Endodermal cell (in vitro differentiated cells): ENCODE measurements around the gene RBBP9. TPM values are rescaled to one million over a fixed set of nuclear protein-coding genes. Genes with fewer than 3 reads are reported as not detected.

ENCODE experiments used
- DNase-seq: peaks from one replicate; pipeline ENCODE4 v3.0.0-alpha.2; 2017
- H3K27ac ChIP-seq: 2 replicates; pipeline ENCODE4 v1.5.1; 2013; ENCODE audit warnings: mild to moderate bottlenecking, low read depth, low read length, moderate library complexity
- H3K27me3 ChIP-seq: 2 replicates; pipeline ENCODE4 v1.6.1; 2013; ENCODE audit warnings: mild to moderate bottlenecking, low read length, moderate library complexity; ENCODE audit not compliant: insufficient read depth, control insufficient read depth, poor library complexity, severe bottlenecking
- H3K36me3 ChIP-seq: 2 replicates; pipeline ENCODE4 v1.7.0; 2013; ENCODE audit warnings: mild to moderate bottlenecking, low read length, moderate library complexity; ENCODE audit not compliant: control insufficient read depth, insufficient read depth
- H3K4me1 ChIP-seq: one replicate; pipeline ENCODE4 v1.7.0; 2013; ENCODE audit warnings: low read length; ENCODE audit not compliant: control insufficient read depth, insufficient read depth
- H3K4me3 ChIP-seq: 2 replicates; pipeline ENCODE4 v1.5.1; 2013; ENCODE audit warnings: mild to moderate bottlenecking, low read length, moderate library complexity
- H3K9ac ChIP-seq: 2 replicates; pipeline ENCODE4 v1.6.1; 2013; ENCODE audit warnings: mild to moderate bottlenecking, low read length, moderate library complexity; ENCODE audit not compliant: poor library complexity, severe bottlenecking; ENCODE audit errors: extremely low read depth
- H3K9me3 ChIP-seq: 2 replicates; pipeline ENCODE4 v1.6.1; 2013; ENCODE audit warnings: mild to moderate bottlenecking, low read length, moderate library complexity; ENCODE audit not compliant: control insufficient read depth
- H3K27ac Mint-ChIP-seq: 2 replicates; pipeline ENCODE4 v1.8.0; 2020; ENCODE audit warnings: mixed read lengths
- H3K27me3 Mint-ChIP-seq: 2 replicates; pipeline ENCODE4 v1.8.0; 2021; ENCODE audit warnings: mild to moderate bottlenecking, mixed read lengths; ENCODE audit not compliant: insufficient read depth
- H3K36me3 Mint-ChIP-seq: 2 replicates; pipeline ENCODE4 v1.8.0; 2020; ENCODE audit warnings: low read depth, mixed read lengths
- H3K4me1 Mint-ChIP-seq: 2 replicates; pipeline ENCODE4 v1.8.0; 2020; ENCODE audit warnings: mixed read lengths
- H3K4me3 Mint-ChIP-seq: 2 replicates; pipeline ENCODE4 v1.8.0; 2020; ENCODE audit warnings: mild to moderate bottlenecking, moderate library complexity, mixed read lengths
- H3K9me3 Mint-ChIP-seq: 2 replicates; pipeline ENCODE4 v1.8.0; 2020; ENCODE audit warnings: mild to moderate bottlenecking, mixed read lengths
- WGBS, 2 experiments: methylation state at CpG; one replicate each; pipeline versions ENCODE4 v1.1.5 to v1.1.7; 2013; ENCODE audit warnings: missing lambda C conversion rate in 2 of 2, mixed read lengths in 1 of 2; ENCODE audit not compliant: insufficient coverage in 1 of 2, insufficient read length in 1 of 2; 5-methylcytosine and 5-hydroxymethylcytosine counted together
- total RNA-seq, 2 donors: library from RNA; stranded (reverse); fragmentation: NEBNext Ultra II Directional in 1 of 2; extraction: Animal tissue kit (Norgen Biotek cat#: 25700) in 1 of 2; gene quantifications; 2 replicates in 1 of 2; 3 replicates in 1 of 2; pipeline ENCODE4 v1.2.1, GENCODE V29; 2021
- TF ChIP-seq, protein P1 (sequence below): fragments of 200-600 bp; sonication (generic); conservative IDR thresholded peaks from 2 replicates; pipeline ENCODE4 v1.5.0; 2021; ENCODE audit warnings: antibody characterized with exemption, mild to moderate bottlenecking

RBBP9 gene
- total RNA-seq, 2 donors from 2014 or later = 19.3 to 24.8 TPM

DNA sequence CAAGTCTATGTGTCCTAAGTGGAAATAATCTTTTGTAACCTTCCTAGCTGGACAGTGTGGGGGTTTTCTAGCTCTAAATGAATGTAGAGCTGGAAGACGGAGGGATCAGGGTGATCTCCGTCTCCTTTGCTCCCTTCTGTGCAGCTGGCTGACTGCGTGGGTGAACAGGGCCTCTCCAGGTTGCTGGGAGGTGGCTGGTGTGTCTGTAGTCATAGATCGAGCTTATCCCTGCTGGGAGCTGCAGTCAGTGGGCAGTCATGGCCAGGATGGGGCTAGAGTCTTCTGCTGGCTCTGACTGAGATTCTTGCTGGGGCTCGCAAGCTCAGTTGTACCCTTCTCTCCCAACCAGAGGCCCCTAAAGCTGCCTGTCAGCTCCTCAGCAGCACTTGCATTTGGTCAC lies 17.1 kb upstream of the RBBP9 start:
- H3K27ac Mint-ChIP-seq = no peak overlapping the region

DNA sequence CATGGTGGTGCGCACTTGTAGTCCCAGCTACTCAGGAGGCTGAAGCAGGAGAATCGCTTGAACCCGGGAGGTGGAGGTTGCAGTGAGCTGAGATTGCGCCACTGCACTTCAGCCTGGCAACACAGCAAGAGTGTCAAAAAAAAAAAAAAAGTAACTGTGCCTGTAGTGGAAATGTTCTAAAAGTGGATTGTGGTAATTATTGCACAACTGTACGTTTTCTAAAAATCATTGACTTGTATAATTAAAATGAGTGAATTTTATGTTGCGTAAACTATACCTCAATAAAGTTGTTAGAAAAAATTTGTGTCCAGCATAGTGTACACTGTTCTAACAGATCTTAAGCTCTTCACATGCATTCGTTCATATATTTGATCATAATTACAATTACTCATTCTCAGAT lies 16.2 kb upstream of the RBBP9 start:
- peaks cover 7% of the 10 kb centered on the region for H3K4me1 Mint-ChIP-seq
- Histone ChIP-seq H3K9ac (no peak overlapping the region), H3K4me1 (no peaks in the 10 kb centered on the region), H3K27ac (no peak overlapping the region), H3K9me3 (no peaks in the 10 kb centered on the region), H3K36me3 (peaks cover 69% of the 10 kb centered on the region), H3K4me3 (no peak overlapping the region), H3K27me3 (no peaks in the 10 kb centered on the region)
- no peak overlapping the region for H3K4me3 Mint-ChIP-seq
- 91 to 93% methylated on average over 5 to 7 of the region's 7 CpGs for WGBS, 2 experiments
- no peak overlapping the region for H3K27ac Mint-ChIP-seq
- peaks cover 57% of the 10 kb centered on the region for H3K36me3 Mint-ChIP-seq
- TF ChIP-seq, protein P1, sequence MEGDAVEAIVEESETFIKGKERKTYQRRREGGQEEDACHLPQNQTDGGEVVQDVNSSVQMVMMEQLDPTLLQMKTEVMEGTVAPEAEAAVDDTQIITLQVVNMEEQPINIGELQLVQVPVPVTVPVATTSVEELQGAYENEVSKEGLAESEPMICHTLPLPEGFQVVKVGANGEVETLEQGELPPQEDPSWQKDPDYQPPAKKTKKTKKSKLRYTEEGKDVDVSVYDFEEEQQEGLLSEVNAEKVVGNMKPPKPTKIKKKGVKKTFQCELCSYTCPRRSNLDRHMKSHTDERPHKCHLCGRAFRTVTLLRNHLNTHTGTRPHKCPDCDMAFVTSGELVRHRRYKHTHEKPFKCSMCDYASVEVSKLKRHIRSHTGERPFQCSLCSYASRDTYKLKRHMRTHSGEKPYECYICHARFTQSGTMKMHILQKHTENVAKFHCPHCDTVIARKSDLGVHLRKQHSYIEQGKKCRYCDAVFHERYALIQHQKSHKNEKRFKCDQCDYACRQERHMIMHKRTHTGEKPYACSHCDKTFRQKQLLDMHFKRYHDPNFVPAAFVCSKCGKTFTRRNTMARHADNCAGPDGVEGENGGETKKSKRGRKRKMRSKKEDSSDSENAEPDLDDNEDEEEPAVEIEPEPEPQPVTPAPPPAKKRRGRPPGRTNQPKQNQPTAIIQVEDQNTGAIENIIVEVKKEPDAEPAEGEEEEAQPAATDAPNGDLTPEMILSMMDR = no peak
- H3K27me3 Mint-ChIP-seq = no peaks in the 10 kb centered on the region
- no peak for DNase-seq
- H3K9me3 Mint-ChIP-seq = no peaks in the 10 kb centered on the region

More for the DNA sequence above, 17.1 kb upstream of the RBBP9 start:
- H3K9me3 Mint-ChIP-seq = no peaks in the 10 kb centered on the region
- no peak overlapping the region for H3K4me3 ChIP-seq
- DNase-seq = no peak
- 80 to 97% methylated on average over 1 to 5 of the region's 5 CpGs for WGBS, 2 experiments
- H3K27me3 Mint-ChIP-seq = no peaks in the 10 kb centered on the region
- no peaks in the 10 kb centered on the region for H3K4me1 ChIP-seq
- H3K27me3 ChIP-seq = no peaks in the 10 kb centered on the region
- no peak overlapping the region for H3K27ac ChIP-seq
- H3K4me3 Mint-ChIP-seq = no peak overlapping the region
- H3K36me3 Mint-ChIP-seq = peaks cover 57% of the 10 kb centered on the region
- H3K4me1 Mint-ChIP-seq = peaks cover 2% of the 10 kb centered on the region
- no peaks in the 10 kb centered on the region for H3K9me3 ChIP-seq
- TF ChIP-seq, protein P1 = no peak
- H3K36me3 ChIP-seq = peaks cover 69% of the 10 kb centered on the region
- H3K9ac ChIP-seq = no peak overlapping the region

DNA sequence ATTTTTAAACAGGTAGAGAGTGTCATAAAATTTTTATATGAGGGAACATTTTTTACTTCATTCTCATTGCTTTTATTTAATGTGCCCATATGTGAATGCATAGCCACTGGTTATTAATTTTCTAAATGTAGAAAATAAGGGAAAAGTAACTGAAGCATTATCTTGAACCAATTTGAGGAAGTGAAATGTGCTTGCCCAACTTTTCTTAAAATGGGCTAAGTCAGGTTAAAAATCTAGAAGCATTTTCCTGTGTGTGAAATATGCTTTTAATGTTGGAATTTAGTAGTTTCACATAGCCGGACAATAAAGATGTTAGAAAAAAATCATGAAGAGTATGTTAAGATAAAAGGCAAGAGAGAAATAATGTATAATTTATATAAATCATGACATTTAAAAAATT lies 14.5 kb upstream of the RBBP9 start:
- DNase-seq = no peak
- no peaks in the 10 kb centered on the region for H3K27me3 ChIP-seq
- no peaks in the 10 kb centered on the region for H3K4me1 ChIP-seq
- peaks cover 14% of the 10 kb centered on the region for H3K4me1 Mint-ChIP-seq
- TF ChIP-seq, protein P1 = no peak
- peaks cover 57% of the 10 kb centered on the region for H3K36me3 Mint-ChIP-seq
- H3K9ac ChIP-seq = no peak overlapping the region
- 89% methylated on average over 1 of the region's 1 CpG; no CpG with 5 or more reads in 1 of the 2 experiments for WGBS, 2 experiments
- peaks cover 62% of the 10 kb centered on the region for H3K36me3 ChIP-seq
- no peak overlapping the region for H3K27ac ChIP-seq
- H3K4me3 Mint-ChIP-seq = no peak overlapping the region
- H3K27me3 Mint-ChIP-seq = no peaks in the 10 kb centered on the region
- no peaks in the 10 kb centered on the region for H3K9me3 Mint-ChIP-seq
- no peak overlapping the region for H3K27ac Mint-ChIP-seq
- H3K4me3 ChIP-seq = no peak overlapping the region
- no peaks in the 10 kb centered on the region for H3K9me3 ChIP-seq
